ENCODE measurements around the gene CDC23.
"Not testable (repeated sequence)": the region's sequence is repeated elsewhere in the genome, so short reads cannot be mapped to it uniquely, and the experiment has no call there.

Gene CDC23

GRCh38 chr5:138223532-138223931 is 10.4 kb upstream of the CDC23 start:
- H3K4me3 ChIP-seq (ENCODE audit: low read length) = no peak overlapping the region
- no peaks in the 10 kb centered on the region for H3K79me2 ChIP-seq (ENCODE audit: low read length)
- H3K27ac ChIP-seq (ENCODE audit: low read length) = no peak overlapping the region
- H2AFZ ChIP-seq (ENCODE audit: low read depth, low read length) = no peak overlapping the region
- no peaks in the 10 kb centered on the region for H3K36me3 ChIP-seq (replicated peaks; ENCODE audit: low read depth, low read length)
- H3K9me3 ChIP-seq (ENCODE audit: insufficient read depth, low read length) = peaks cover 11% of the 10 kb centered on the region; the same call in 1 of the 2 replicates
- no peaks in the 10 kb centered on the region for H3K27me3 ChIP-seq (ENCODE audit: low read depth, low read length)
- H3K4me1 ChIP-seq (ENCODE audit: low read length) = no peaks in the 10 kb centered on the region
- no peak for TF ChIP-seq EZH2phosphoT487 (IDR thresholded peaks at IDR 0.05; ENCODE audit: low read depth)
- no peak for TF ChIP-seq CTCF (IDR thresholded peaks at IDR 0.05; ENCODE audit: low read depth, low read length)
- H4K20me1 ChIP-seq (ENCODE audit: insufficient read depth, low read length) = no peaks in the 10 kb centered on the region
- H3K9ac ChIP-seq (ENCODE audit: low read length) = no peak overlapping the region
- H3K4me2 ChIP-seq (ENCODE audit: low read length) = no peak overlapping the region

GRCh38 chr5:138216799-138217198 is 3.7 kb upstream of the CDC23 start:
- no peak overlapping the region for H3K9ac ChIP-seq (ENCODE audit: low read length)
- H3K79me2 ChIP-seq (ENCODE audit: low read length) = peaks cover 14% of the 10 kb centered on the region
- H2AFZ ChIP-seq (ENCODE audit: low read depth, low read length) = no peak overlapping the region
- H3K9me3 ChIP-seq (ENCODE audit: insufficient read depth, low read length) = no peaks in the 10 kb centered on the region
- no peak overlapping the region for H3K4me2 ChIP-seq (ENCODE audit: low read length)
- H3K4me3 ChIP-seq (ENCODE audit: low read length) = no peak overlapping the region
- TF ChIP-seq CTCF (IDR thresholded peaks at IDR 0.05; ENCODE audit: low read depth, low read length) (no peak), EZH2phosphoT487 (IDR thresholded peaks at IDR 0.05; ENCODE audit: low read depth) (no peak)
- no peaks in the 10 kb centered on the region for H3K27me3 ChIP-seq (ENCODE audit: low read depth, low read length)
- H3K4me1 ChIP-seq (ENCODE audit: low read length) = peaks cover 3% of the 10 kb centered on the region; the same call in 1 of the 2 replicates
- no peaks in the 10 kb centered on the region for H3K36me3 ChIP-seq (replicated peaks; ENCODE audit: low read depth, low read length)
- H4K20me1 ChIP-seq (ENCODE audit: insufficient read depth, low read length) = no peaks in the 10 kb centered on the region
- H3K27ac ChIP-seq (ENCODE audit: low read length) = no peak overlapping the region

- peak overlapping the region; percentile 36 for H3K27ac ChIP-seq (ENCODE audit: low read length)
- H3K9ac ChIP-seq (ENCODE audit: low read length) = peak overlapping the region; percentile 84
- H3K79me2 ChIP-seq (ENCODE audit: low read length) = peaks cover 49% of the 10 kb centered on the region
- H3K36me3 ChIP-seq (replicated peaks; ENCODE audit: low read depth, low read length) = no peaks in the 10 kb centered on the region
- no peaks in the 10 kb centered on the region for H4K20me1 ChIP-seq (ENCODE audit: insufficient read depth, low read length)
- peak overlapping the region; percentile 95 for H3K4me3 ChIP-seq (ENCODE audit: low read length)
- H3K4me2 ChIP-seq (ENCODE audit: low read length) = peak overlapping the region; percentile 81
- H2AFZ ChIP-seq (ENCODE audit: low read depth, low read length) = peak overlapping the region; percentile 84; the same call in 1 of the 2 replicates
- no peaks in the 10 kb centered on the region for H3K27me3 ChIP-seq (ENCODE audit: low read depth, low read length)
- no peaks in the 10 kb centered on the region for H3K9me3 ChIP-seq (ENCODE audit: insufficient read depth, low read length)
- H3K4me1 ChIP-seq (ENCODE audit: low read length) = peaks cover 4% of the 10 kb centered on the region; the same call in 1 of the 2 replicates
- no peak for TF ChIP-seq CTCF (IDR thresholded peaks at IDR 0.05; ENCODE audit: low read depth, low read length)
- no peak for TF ChIP-seq EZH2phosphoT487 (IDR thresholded peaks at IDR 0.05; ENCODE audit: low read depth)
Measured at GRCh38 chr5:138212828-138213160, 329 bp downstream of the CDC23 start.

GRCh38 chr5:138210985-138211384 is 2.1 kb downstream of the CDC23 start:
- Histone ChIP-seq H3K79me2 (ENCODE audit: low read length) (peaks cover 52% of the 10 kb centered on the region), H4K20me1 (ENCODE audit: insufficient read depth, low read length) (no peaks in the 10 kb centered on the region), H3K4me1 (ENCODE audit: low read length) (peaks cover 4% of the 10 kb centered on the region; the same call in 1 of the 2 replicates), H3K36me3 (replicated peaks; ENCODE audit: low read depth, low read length) (peaks cover 2% of the 10 kb centered on the region), H3K9me3 (ENCODE audit: insufficient read depth, low read length) (no peaks in the 10 kb centered on the region), H2AFZ (ENCODE audit: low read depth, low read length) (no peak overlapping the region), H3K27ac (ENCODE audit: low read length) (no peak overlapping the region), H3K4me3 (ENCODE audit: low read length) (no peak overlapping the region), H3K4me2 (ENCODE audit: low read length) (no peak overlapping the region), H3K9ac (ENCODE audit: low read length) (no peak overlapping the region), H3K27me3 (ENCODE audit: low read depth, low read length) (no peaks in the 10 kb centered on the region)
- TF ChIP-seq CTCF (IDR thresholded peaks at IDR 0.05; ENCODE audit: low read depth, low read length) (no peak), EZH2phosphoT487 (IDR thresholded peaks at IDR 0.05; ENCODE audit: low read depth) (no peak)

- not testable (repeated sequence) for H2AFZ ChIP-seq (ENCODE audit: low read depth, low read length); H4K20me1 ChIP-seq (ENCODE audit: insufficient read depth, low read length); H3K4me3 ChIP-seq (ENCODE audit: low read length); H3K4me1 ChIP-seq (ENCODE audit: low read length); H3K9me3 ChIP-seq (ENCODE audit: insufficient read depth, low read length); H3K79me2 ChIP-seq (ENCODE audit: low read length); H3K9ac ChIP-seq (ENCODE audit: low read length); H3K27me3 ChIP-seq (ENCODE audit: low read depth, low read length); H3K4me2 ChIP-seq (ENCODE audit: low read length); H3K27ac ChIP-seq (ENCODE audit: low read length)
- H3K36me3 ChIP-seq (replicated peaks; ENCODE audit: low read depth, low read length) = peaks cover 22% of the 10 kb centered on the region
Measured at GRCh38 chr5:138193859-138194258, 19.3 kb downstream of the CDC23 start.
